Body of pancreas (tissue), 4 donors: Measurements from ENCODE around the gene KCNMB4.

ENCODE experiments used
- CTCF ChIP-seq, 7 experiments: fragments of 450-650 bp in 4 of 7; fragments of 200-600 bp in 3 of 7; sonication (generic) in 3 of 7; IDR thresholded peaks; one replicate each; pipeline ENCODE4 v1.5.1; 2016 to 2019; ENCODE audit warnings: antibody characterized with exemption in 7 of 7
- POLR2A ChIP-seq, 3 donors: fragments of 450-650 bp; IDR thresholded peaks; one replicate each; pipeline ENCODE4 v1.6.1; 2016; ENCODE audit warnings: antibody characterized with exemption in 3 of 3, mild to moderate bottlenecking in 2 of 3

- TF ChIP-seq CTCF (IDR thresholded peaks at IDR 0.05) (no peak), POLR2A (IDR thresholded peaks at IDR 0.05) (no peak)
Measured at GRCh38 chr12:70482764-70483163, 116.7 kb downstream of the KCNMB4 start.
